Neural cell (in vitro differentiated cells): ENCODE data around the gene DIP2C. TPM values are rescaled to one million over a fixed set of nuclear protein-coding genes. Genes with fewer than 3 reads are reported as not detected.

Experiments used
- H2AFZ ChIP-seq: fragments of 200-600, 300-800 bp; sonication (generic), shearing (Covaris generic); 2 replicates; pipeline ENCODE4 v1.6.0; 2014; ENCODE audit warnings: low read depth, mild to moderate bottlenecking, antibody characterized with exemption, low read length, moderate library complexity
- H3F3A ChIP-seq: fragments of 200-600 bp; shearing (Covaris generic); 2 replicates; pipeline ENCODE4 v1.6.1; 2016; ENCODE audit warnings: mild to moderate bottlenecking, moderate library complexity, mixed read lengths, antibody characterized with exemption, low read length; ENCODE audit not compliant: insufficient read depth, poor library complexity, severe bottlenecking
- H3K27ac ChIP-seq: fragments of 200-600, 300-800 bp; sonication (generic), shearing (Covaris generic); 2 replicates; pipeline ENCODE4 v1.5.1; 2014; ENCODE audit warnings: mild to moderate bottlenecking, low read length, moderate library complexity
- H3K27me3 ChIP-seq: fragments of 300-800, 200-600 bp; sonication (generic), shearing (Covaris generic); 2 replicates; pipeline ENCODE4 v1.6.0; 2014; ENCODE audit warnings: mild to moderate bottlenecking, low read depth, low read length, moderate library complexity; ENCODE audit not compliant: insufficient read depth
- H3K36me3 ChIP-seq: fragments of 300-800, 200-600 bp; sonication (generic), shearing (Covaris generic); 2 replicates; pipeline ENCODE4 v1.5.1; 2014; ENCODE audit warnings: mild to moderate bottlenecking, antibody characterized with exemption, low read length, moderate library complexity; ENCODE audit not compliant: insufficient read depth
- H3K4me2 ChIP-seq: fragments of 300-800, 200-600 bp; sonication (generic), shearing (Covaris generic); 2 replicates; pipeline ENCODE4 v1.6.0; 2014; ENCODE audit warnings: mild to moderate bottlenecking, low read length
- H3K4me3 ChIP-seq: fragments of 300-800, 200-600 bp; sonication (generic), shearing (Covaris generic); 2 replicates; pipeline ENCODE4 v1.5.1; 2014; ENCODE audit warnings: mild to moderate bottlenecking, low read length, moderate library complexity
- H3K79me2 ChIP-seq: fragments of 200-600 bp; shearing (Covaris generic); replicated peaks from 2 replicates; pipeline ENCODE4 v1.6.0; 2014; ENCODE audit warnings: mild to moderate bottlenecking, low read length, moderate library complexity; ENCODE audit not compliant: insufficient read depth
- H3K9ac ChIP-seq: fragments of 300-800, 200-600 bp; sonication (generic), shearing (Covaris generic); 2 replicates; pipeline ENCODE4 v1.6.1; 2016; ENCODE audit warnings: mild to moderate bottlenecking, low read length, mixed read lengths
- H3K9me2 ChIP-seq: fragments of 200-600 bp; shearing (Covaris generic); 2 replicates; pipeline ENCODE4 v1.6.1; 2016; ENCODE audit warnings: mild to moderate bottlenecking, low read length, mixed read lengths; ENCODE audit not compliant: insufficient read depth
- H3K9me3 ChIP-seq: fragments of 200-600, 300-800 bp; sonication (generic), shearing (Covaris generic); 2 replicates; pipeline ENCODE4 v1.6.1; 2016; ENCODE audit warnings: mild to moderate bottlenecking, mixed run types, low read length, moderate library complexity, mixed read lengths
- H4K20me1 ChIP-seq: fragments of 200-600 bp; shearing (Covaris generic); 2 replicates; pipeline ENCODE4 v1.6.1; 2016; ENCODE audit warnings: mild to moderate bottlenecking, mixed run types; ENCODE audit not compliant: insufficient read depth
- EP300 ChIP-seq: fragments of 450-650 bp; conservative IDR thresholded peaks from 2 replicates; pipeline ENCODE4 v1.6.1; 2014; ENCODE audit warnings: antibody characterized with exemption, mild to moderate bottlenecking, moderate library complexity; ENCODE audit not compliant: poor library complexity, severe bottlenecking
- EZH2 ChIP-seq: fragments of 200-600, 300-800 bp; shearing (Covaris generic), sonication (generic); IDR thresholded peaks from 2 replicates; pipeline ENCODE4 v1.6.1; 2014; ENCODE audit warnings: antibody characterized with exemption, low read length, borderline replicate concordance, mild to moderate bottlenecking; ENCODE audit not compliant: insufficient read depth, poor library complexity, severe bottlenecking
- MXI1 ChIP-seq: fragments of 450-650 bp; conservative IDR thresholded peaks from 2 replicates; pipeline ENCODE4 v1.6.1; 2014; ENCODE audit warnings: antibody characterized with exemption, mild to moderate bottlenecking; ENCODE audit not compliant: poor library complexity, severe bottlenecking
- POLR2AphosphoS5 ChIP-seq: IDR thresholded peaks from 2 replicates; pipeline ENCODE4 v1.6.1; 2012
- RAD21 ChIP-seq: fragments of 450-650 bp; conservative IDR thresholded peaks from 2 replicates; pipeline ENCODE4 v1.6.1; 2014; ENCODE audit warnings: antibody characterized with exemption, mild to moderate bottlenecking, moderate library complexity
- SMC3 ChIP-seq: fragments of 450-650 bp; conservative IDR thresholded peaks from 2 replicates; pipeline ENCODE4 v1.6.1; 2014; ENCODE audit warnings: antibody characterized with exemption, mild to moderate bottlenecking, moderate library complexity; ENCODE audit not compliant: poor library complexity
- TAF1 ChIP-seq: IDR thresholded peaks from 2 replicates; pipeline ENCODE4 v1.6.1; 2012; ENCODE audit warnings: low read depth
- polyA plus RNA-seq: library from polyadenylated mRNA; depleted of rRNA; stranded (reverse); fragments of >200 nt; gene quantifications from 2 replicates; pipeline ENCODE4 v1.2.3, GENCODE V29; 2014
- TF ChIP-seq, protein P1 (sequence below): IDR thresholded peaks from 2 replicates; pipeline ENCODE4 v1.6.1; 2012; ENCODE audit warnings: borderline replicate concordance
- TF ChIP-seq, protein P2 (sequence below): fragments of 450-650 bp; IDR thresholded peaks from 2 replicates; pipeline ENCODE4 v1.5.1; 2014; ENCODE audit warnings: antibody characterized with exemption, mild to moderate bottlenecking, moderate library complexity; ENCODE audit not compliant: poor library complexity, severe bottlenecking

Gene DIP2C
- polyA plus RNA-seq, 1 donor from 2014 or later = 24.1 TPM

DNA sequence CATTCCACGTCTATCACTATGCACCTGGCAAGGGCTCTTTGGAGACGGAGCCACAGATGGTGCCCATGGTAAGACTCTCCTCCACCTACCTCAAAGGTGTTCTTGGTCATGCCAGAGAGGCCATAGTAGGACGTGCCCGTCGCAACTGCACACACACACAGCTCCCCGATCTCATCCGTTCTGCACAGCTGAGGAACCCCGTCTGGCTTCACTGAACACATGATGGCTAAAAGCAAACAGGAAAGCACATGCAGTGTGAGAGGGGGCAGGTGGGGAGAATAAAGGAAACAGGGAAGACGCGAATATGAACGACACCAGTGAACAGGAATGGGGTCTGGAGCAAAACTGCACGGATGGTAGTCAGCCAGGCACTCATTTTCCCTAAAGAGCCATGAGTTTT lies 323.3 kb downstream of the DIP2C start:
- H3K9me3 ChIP-seq = no peaks in the 10 kb centered on the region
- no peak overlapping the region for H3K27ac ChIP-seq
- no peak overlapping the region for H3K9ac ChIP-seq
- no peak overlapping the region for H3K4me3 ChIP-seq
- no peaks in the 10 kb centered on the region for H3F3A ChIP-seq
- TF ChIP-seq EZH2 (no peak), TAF1 (no peak), MXI1 (no peak), POLR2AphosphoS5 (no peak), SMC3 (no peak), RAD21 (no peak), EP300 (no peak)
- TF ChIP-seq, protein P1, sequence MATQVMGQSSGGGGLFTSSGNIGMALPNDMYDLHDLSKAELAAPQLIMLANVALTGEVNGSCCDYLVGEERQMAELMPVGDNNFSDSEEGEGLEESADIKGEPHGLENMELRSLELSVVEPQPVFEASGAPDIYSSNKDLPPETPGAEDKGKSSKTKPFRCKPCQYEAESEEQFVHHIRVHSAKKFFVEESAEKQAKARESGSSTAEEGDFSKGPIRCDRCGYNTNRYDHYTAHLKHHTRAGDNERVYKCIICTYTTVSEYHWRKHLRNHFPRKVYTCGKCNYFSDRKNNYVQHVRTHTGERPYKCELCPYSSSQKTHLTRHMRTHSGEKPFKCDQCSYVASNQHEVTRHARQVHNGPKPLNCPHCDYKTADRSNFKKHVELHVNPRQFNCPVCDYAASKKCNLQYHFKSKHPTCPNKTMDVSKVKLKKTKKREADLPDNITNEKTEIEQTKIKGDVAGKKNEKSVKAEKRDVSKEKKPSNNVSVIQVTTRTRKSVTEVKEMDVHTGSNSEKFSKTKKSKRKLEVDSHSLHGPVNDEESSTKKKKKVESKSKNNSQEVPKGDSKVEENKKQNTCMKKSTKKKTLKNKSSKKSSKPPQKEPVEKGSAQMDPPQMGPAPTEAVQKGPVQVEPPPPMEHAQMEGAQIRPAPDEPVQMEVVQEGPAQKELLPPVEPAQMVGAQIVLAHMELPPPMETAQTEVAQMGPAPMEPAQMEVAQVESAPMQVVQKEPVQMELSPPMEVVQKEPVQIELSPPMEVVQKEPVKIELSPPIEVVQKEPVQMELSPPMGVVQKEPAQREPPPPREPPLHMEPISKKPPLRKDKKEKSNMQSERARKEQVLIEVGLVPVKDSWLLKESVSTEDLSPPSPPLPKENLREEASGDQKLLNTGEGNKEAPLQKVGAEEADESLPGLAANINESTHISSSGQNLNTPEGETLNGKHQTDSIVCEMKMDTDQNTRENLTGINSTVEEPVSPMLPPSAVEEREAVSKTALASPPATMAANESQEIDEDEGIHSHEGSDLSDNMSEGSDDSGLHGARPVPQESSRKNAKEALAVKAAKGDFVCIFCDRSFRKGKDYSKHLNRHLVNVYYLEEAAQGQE = no peak
- TF ChIP-seq, protein P2, sequence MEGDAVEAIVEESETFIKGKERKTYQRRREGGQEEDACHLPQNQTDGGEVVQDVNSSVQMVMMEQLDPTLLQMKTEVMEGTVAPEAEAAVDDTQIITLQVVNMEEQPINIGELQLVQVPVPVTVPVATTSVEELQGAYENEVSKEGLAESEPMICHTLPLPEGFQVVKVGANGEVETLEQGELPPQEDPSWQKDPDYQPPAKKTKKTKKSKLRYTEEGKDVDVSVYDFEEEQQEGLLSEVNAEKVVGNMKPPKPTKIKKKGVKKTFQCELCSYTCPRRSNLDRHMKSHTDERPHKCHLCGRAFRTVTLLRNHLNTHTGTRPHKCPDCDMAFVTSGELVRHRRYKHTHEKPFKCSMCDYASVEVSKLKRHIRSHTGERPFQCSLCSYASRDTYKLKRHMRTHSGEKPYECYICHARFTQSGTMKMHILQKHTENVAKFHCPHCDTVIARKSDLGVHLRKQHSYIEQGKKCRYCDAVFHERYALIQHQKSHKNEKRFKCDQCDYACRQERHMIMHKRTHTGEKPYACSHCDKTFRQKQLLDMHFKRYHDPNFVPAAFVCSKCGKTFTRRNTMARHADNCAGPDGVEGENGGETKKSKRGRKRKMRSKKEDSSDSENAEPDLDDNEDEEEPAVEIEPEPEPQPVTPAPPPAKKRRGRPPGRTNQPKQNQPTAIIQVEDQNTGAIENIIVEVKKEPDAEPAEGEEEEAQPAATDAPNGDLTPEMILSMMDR = no peak
- no peaks in the 10 kb centered on the region for H4K20me1 ChIP-seq
- no peaks in the 10 kb centered on the region for H3K27me3 ChIP-seq
- H2AFZ ChIP-seq = no peak overlapping the region
- H3K79me2 ChIP-seq = no peaks in the 10 kb centered on the region
- no peak overlapping the region for H3K4me2 ChIP-seq
- peaks cover 4% of the 10 kb centered on the region for H3K36me3 ChIP-seq
- no peaks in the 10 kb centered on the region for H3K9me2 ChIP-seq

- peaks cover 4% of the 10 kb centered on the region for H3K36me3 ChIP-seq
- no peaks in the 10 kb centered on the region for H3K9me2 ChIP-seq
- no peaks in the 10 kb centered on the region for H3K79me2 ChIP-seq
- no peak overlapping the region for H3K4me2 ChIP-seq
- no peaks in the 10 kb centered on the region for H3F3A ChIP-seq
- no peak overlapping the region for H2AFZ ChIP-seq
- no peaks in the 10 kb centered on the region for H4K20me1 ChIP-seq
- H3K27ac ChIP-seq = no peak overlapping the region
- TF ChIP-seq, protein P1 = no peak
- TF ChIP-seq RAD21 (no peak), EP300 (no peak), POLR2AphosphoS5 (no peak), MXI1 (no peak), SMC3 (no peak), EZH2 (no peak), TAF1 (no peak)
- TF ChIP-seq, protein P2 = no peak
- no peak overlapping the region for H3K4me3 ChIP-seq
- no peaks in the 10 kb centered on the region for H3K27me3 ChIP-seq
- H3K9ac ChIP-seq = no peak overlapping the region
- H3K9me3 ChIP-seq = no peaks in the 10 kb centered on the region
These were observed 325.1 kb downstream of the DIP2C start for GRCh38 chr10:364267-364775.
